Measurements from ENCODE around the gene P2RY12. TPM values are rescaled to one million over a fixed set of nuclear protein-coding genes. Genes with fewer than 3 reads are reported as not detected.

Gene P2RY12
- total RNA-seq, 1 donor from 2014 or later = not detected

GRCh38 chr3:151346292-151346691 is 38.3 kb downstream of the P2RY12 start:
- no peak for DNase-seq (ENCODE audit: low read depth in 2 of 2)

GRCh38 chr3:151345859-151346258 is 38.7 kb downstream of the P2RY12 start:
- DNase-seq (ENCODE audit: low read depth in 2 of 2) = no peak

- no peak for DNase-seq (ENCODE audit: low read depth in 2 of 2)
Observed at GRCh38 chr3:151331696-151332095, 52.9 kb downstream of the P2RY12 start.

GRCh38 chr3:151330899-151331298 is 53.7 kb downstream of the P2RY12 start:
- no peak for DNase-seq (ENCODE audit: low read depth in 2 of 2)

GRCh38 chr3:151330379-151330778 is 54.2 kb downstream of the P2RY12 start:
- DNase-seq (ENCODE audit: low read depth in 2 of 2) = no peak

- no peak for DNase-seq (ENCODE audit: low read depth in 2 of 2)
Observed at GRCh38 chr3:151329363-151329762, 55.2 kb downstream of the P2RY12 start, which contains the start of gene P2RY13. Gene P2RY13, minus strand, starts transcription at chr3:151329549. Its CDS starts 21 bp downstream, at chr3:151329528.

GRCh38 chr3:151328298-151328995 is 56.1 kb downstream of the P2RY12 start:
- no peak for DNase-seq (ENCODE audit: low read depth in 2 of 2)

- DNase-seq (ENCODE audit: low read depth in 2 of 2) = peak in 1 of 2 donors; percentile 10
Observed at GRCh38 chr3:151327571-151328198, 56.9 kb downstream of the P2RY12 start.

GRCh38 chr3:151322511-151322910 is 62.0 kb downstream of the P2RY12 start:
- no peak for DNase-seq (ENCODE audit: low read depth in 2 of 2)

- DNase-seq (ENCODE audit: low read depth in 2 of 2) = no peak
Observed at GRCh38 chr3:151321526-151321925, 63.0 kb downstream of the P2RY12 start.

GRCh38 chr3:151320131-151320530 is 64.4 kb downstream of the P2RY12 start:
- DNase-seq (ENCODE audit: low read depth in 2 of 2) = no peak

- no peak for DNase-seq (ENCODE audit: low read depth in 2 of 2)
Observed at GRCh38 chr3:151319628-151320027, 64.9 kb downstream of the P2RY12 start.

- DNase-seq (ENCODE audit: low read depth in 2 of 2) = no peak
Observed at GRCh38 chr3:151318991-151319390, 65.6 kb downstream of the P2RY12 start.

GRCh38 chr3:151318313-151318712 is 66.2 kb downstream of the P2RY12 start:
- no peak for DNase-seq (ENCODE audit: low read depth in 2 of 2)

- peak in 1 of 2 donors; percentile 3 for DNase-seq (ENCODE audit: low read depth in 2 of 2)
Observed at GRCh38 chr3:151316267-151316991, 68.1 kb downstream of the P2RY12 start, which contains the start of gene GPR87. Gene GPR87, minus strand, starts transcription at chr3:151316820. Its CDS starts 16,720 bp downstream, at chr3:151300100.

GRCh38 chr3:151315846-151316245 is 68.7 kb downstream of the P2RY12 start:
- no peak for DNase-seq (ENCODE audit: low read depth in 2 of 2)

GRCh38 chr3:151315136-151315535 is 69.4 kb downstream of the P2RY12 start:
- no peak for DNase-seq (ENCODE audit: low read depth in 2 of 2)

GRCh38 chr3:151314593-151314992 is 70.0 kb downstream of the P2RY12 start:
- DNase-seq (ENCODE audit: low read depth in 2 of 2) = no peak

- no peak for DNase-seq (ENCODE audit: low read depth in 2 of 2)
Observed at GRCh38 chr3:151314137-151314536, 70.4 kb downstream of the P2RY12 start.

GRCh38 chr3:151312972-151313371 is 71.6 kb downstream of the P2RY12 start:
- DNase-seq (ENCODE audit: low read depth in 2 of 2) = no peak

- DNase-seq (ENCODE audit: low read depth in 2 of 2) = no peak
Observed at GRCh38 chr3:151309566-151309965, 75.0 kb downstream of the P2RY12 start.
